Activated CD4-positive, alpha-beta T cell treated with anti-CD3 and anti-CD28 coated beads for 4 hours (primary cell): Measurements from ENCODE around the gene TLR1.
"Not testable (repeated sequence)": the region's sequence is repeated elsewhere in the genome, so short reads cannot be mapped to it uniquely, and the experiment has no call there.

ENCODE experiments used
- DNase-seq, 2 donors: peaks; one replicate each; pipeline ENCODE4 v3.0.0-alpha.2; 2020

Gene TLR1, protein sequence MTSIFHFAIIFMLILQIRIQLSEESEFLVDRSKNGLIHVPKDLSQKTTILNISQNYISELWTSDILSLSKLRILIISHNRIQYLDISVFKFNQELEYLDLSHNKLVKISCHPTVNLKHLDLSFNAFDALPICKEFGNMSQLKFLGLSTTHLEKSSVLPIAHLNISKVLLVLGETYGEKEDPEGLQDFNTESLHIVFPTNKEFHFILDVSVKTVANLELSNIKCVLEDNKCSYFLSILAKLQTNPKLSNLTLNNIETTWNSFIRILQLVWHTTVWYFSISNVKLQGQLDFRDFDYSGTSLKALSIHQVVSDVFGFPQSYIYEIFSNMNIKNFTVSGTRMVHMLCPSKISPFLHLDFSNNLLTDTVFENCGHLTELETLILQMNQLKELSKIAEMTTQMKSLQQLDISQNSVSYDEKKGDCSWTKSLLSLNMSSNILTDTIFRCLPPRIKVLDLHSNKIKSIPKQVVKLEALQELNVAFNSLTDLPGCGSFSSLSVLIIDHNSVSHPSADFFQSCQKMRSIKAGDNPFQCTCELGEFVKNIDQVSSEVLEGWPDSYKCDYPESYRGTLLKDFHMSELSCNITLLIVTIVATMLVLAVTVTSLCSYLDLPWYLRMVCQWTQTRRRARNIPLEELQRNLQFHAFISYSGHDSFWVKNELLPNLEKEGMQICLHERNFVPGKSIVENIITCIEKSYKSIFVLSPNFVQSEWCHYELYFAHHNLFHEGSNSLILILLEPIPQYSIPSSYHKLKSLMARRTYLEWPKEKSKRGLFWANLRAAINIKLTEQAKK

GRCh38 chr4:38804654-38805295 is at the start of gene TLR1:
Gene TLR1, minus strand, starts transcription at chr4:38804791. Its CDS starts 5,960 bp downstream, at chr4:38798831.
- no peak for DNase-seq

- no peak for DNase-seq
Observed at GRCh38 chr4:38846015-38846414, 41.4 kb upstream of the TLR1 start.

DNA sequence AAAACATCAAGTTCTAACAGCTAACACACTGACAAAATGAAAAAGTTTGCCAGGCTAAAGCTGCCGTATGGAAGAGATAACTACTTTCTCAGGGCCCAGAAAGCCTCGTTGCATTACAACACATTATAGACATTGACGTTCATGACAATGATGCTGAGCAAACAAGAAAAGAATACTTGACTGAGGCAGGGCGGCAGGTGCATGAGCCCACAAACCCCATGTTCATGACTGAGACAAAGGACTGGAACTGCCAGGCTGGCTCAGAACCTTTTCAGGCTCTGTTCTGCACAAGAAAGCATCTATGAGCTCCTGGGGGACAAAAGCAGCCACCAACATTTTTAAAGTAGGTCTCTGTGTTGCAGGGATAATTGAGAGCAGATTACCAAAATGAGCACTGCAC is 38.4 kb upstream of the TLR1 start:
- no peak for DNase-seq

GRCh38 chr4:38837849-38838248 is 33.3 kb upstream of the TLR1 start:
- no peak for DNase-seq

- no peak for DNase-seq
Observed at GRCh38 chr4:38837334-38837733, 32.7 kb upstream of the TLR1 start.

- no peak for DNase-seq
Observed at GRCh38 chr4:38834570-38834969, 30.0 kb upstream of the TLR1 start.

- DNase-seq = no peak
Observed at GRCh38 chr4:38832624-38833528, 28.3 kb upstream of the TLR1 start.

GRCh38 chr4:38832206-38832605 is 27.6 kb upstream of the TLR1 start:
- no peak for DNase-seq

- DNase-seq = no peak
Observed at GRCh38 chr4:38831653-38832052, 27.1 kb upstream of the TLR1 start.

GRCh38 chr4:38829237-38829636 is 24.6 kb upstream of the TLR1 start:
- DNase-seq = no peak

- no peak for DNase-seq
Observed at GRCh38 chr4:38823766-38824165, 19.2 kb upstream of the TLR1 start.

GRCh38 chr4:38822748-38823303 is 18.2 kb upstream of the TLR1 start:
- no peak for DNase-seq

DNA sequence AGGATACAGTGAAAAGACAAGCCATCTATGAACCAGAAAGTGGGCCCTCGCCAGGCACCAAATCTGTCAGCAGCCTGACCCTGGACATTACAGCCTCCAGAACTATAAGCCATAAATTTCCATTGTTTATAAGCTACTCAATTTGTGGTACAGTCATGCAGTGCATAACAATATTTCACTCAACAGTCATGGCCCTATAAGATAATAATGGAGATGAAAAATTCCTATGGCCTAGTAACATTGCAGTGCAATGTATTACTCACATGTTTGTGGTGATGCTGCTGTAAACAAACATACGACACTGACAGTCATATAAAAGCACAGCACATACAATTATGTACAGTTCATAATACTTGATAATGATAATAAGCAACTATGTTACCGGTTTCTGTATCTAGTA is 17.1 kb upstream of the TLR1 start:
- DNase-seq = no peak

DNA sequence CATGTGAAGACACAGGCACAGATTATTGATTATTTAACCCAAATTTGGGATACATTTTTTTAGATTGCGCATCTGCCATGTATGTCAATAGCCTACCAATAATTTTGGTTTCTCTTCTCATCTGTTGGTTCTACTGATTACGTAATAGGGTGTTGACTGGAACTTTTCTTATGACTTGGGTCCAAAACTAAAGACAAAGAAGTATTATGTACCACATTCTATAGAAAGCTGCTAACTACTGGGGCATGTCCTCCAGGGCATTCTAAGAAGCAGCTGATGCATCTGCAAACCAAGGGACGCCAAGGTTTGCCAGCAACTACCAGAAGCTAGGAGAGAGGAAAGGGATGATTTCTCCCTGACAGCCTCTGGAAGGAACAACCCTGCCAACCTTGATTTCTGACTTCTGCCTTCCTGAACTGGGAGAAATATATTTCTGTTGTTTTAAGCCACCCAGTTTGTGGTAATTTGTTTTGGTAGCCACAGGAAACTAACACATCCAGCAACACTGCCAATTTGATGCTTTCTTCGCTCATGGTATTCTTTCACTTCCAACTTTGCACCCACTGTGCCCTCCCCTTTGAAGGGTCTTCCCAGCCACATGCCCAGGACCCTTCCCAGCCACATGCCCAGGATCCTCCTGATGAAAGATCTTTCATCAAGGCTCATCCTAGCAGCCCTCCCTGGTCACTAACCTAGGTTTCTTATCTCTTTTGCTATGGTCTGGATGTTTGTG is 15.9 kb upstream of the TLR1 start:
- DNase-seq = no peak

GRCh38 chr4:38819569-38819968 is 15.0 kb upstream of the TLR1 start:
- DNase-seq = no peak

GRCh38 chr4:38818441-38818976 is 13.9 kb upstream of the TLR1 start:
- no peak for DNase-seq

GRCh38 chr4:38815885-38816782 is 11.5 kb upstream of the TLR1 start:
- DNase-seq = no peak

- no peak for DNase-seq
Observed at GRCh38 chr4:38814386-38814785, 9.8 kb upstream of the TLR1 start.

- DNase-seq = no peak
Observed at GRCh38 chr4:38811297-38811696, 6.7 kb upstream of the TLR1 start.

GRCh38 chr4:38807462-38807861 is 2.9 kb upstream of the TLR1 start:
- DNase-seq = not testable (repeated sequence)
